H9 (cell line): ENCODE measurements around the gene ANAPC2. TPM values are rescaled to one million over a fixed set of nuclear protein-coding genes. Genes with fewer than 3 reads are reported as not detected.

Experiments
- DNase-seq: peaks from one replicate; pipeline ENCODE4 v3.0.0-alpha.2; 2017
- H2AFZ ChIP-seq: one replicate; pipeline ENCODE4 v1.6.1; 2013; ENCODE audit warnings: mild to moderate bottlenecking, low read length, control low read depth, moderate library complexity
- H2AK5ac ChIP-seq: 2 replicates; pipeline ENCODE4 v1.6.1; 2013; ENCODE audit warnings: low read length, control low read depth, mixed read lengths; ENCODE audit not compliant: insufficient read length
- H2BK120ac ChIP-seq: one replicate; pipeline ENCODE4 v1.6.1; 2013; ENCODE audit warnings: low read depth, mild to moderate bottlenecking, low read length, control low read depth, inconsistent platforms; ENCODE audit not compliant: poor library complexity, severe bottlenecking
- H2BK12ac ChIP-seq: 2 replicates; pipeline ENCODE4 v1.6.1; 2013; ENCODE audit warnings: low read length, control low read depth, mixed read lengths, low read depth; ENCODE audit not compliant: insufficient read length
- H2BK15ac ChIP-seq: 2 replicates; pipeline ENCODE4 v1.6.1; 2013; ENCODE audit warnings: low read depth, low read length, control low read depth
- H2BK20ac ChIP-seq: one replicate; pipeline ENCODE4 v1.6.1; 2013; ENCODE audit warnings: low read depth, mild to moderate bottlenecking, low read length, control low read depth, inconsistent platforms; ENCODE audit not compliant: poor library complexity, severe bottlenecking
- H2BK5ac ChIP-seq: 2 replicates; pipeline ENCODE4 v1.6.1; 2013; ENCODE audit warnings: low read length, control low read depth, mixed read lengths; ENCODE audit not compliant: insufficient read length
- H3K14ac ChIP-seq: 2 replicates; pipeline ENCODE4 v1.6.1; 2013; ENCODE audit warnings: low read length, control low read depth; ENCODE audit not compliant: insufficient read depth
- H3K18ac ChIP-seq: 2 replicates; pipeline ENCODE4 v1.6.1; 2013; ENCODE audit warnings: low read depth, mild to moderate bottlenecking, mixed read lengths, low read length, control low read depth; ENCODE audit not compliant: insufficient read length
- H3K23ac ChIP-seq: 2 replicates; pipeline ENCODE4 v1.6.1; 2013; ENCODE audit warnings: low read length, control low read depth, mixed read lengths, low read depth; ENCODE audit not compliant: insufficient read length
- H3K23me2 ChIP-seq: 2 replicates; pipeline ENCODE4 v1.6.1; 2013; ENCODE audit warnings: low read depth, mild to moderate bottlenecking, mixed read lengths, low read length, control low read depth; ENCODE audit not compliant: insufficient read length, poor library complexity, severe bottlenecking
- H3K27ac ChIP-seq: 2 replicates; pipeline ENCODE4 v1.5.1; 2013; ENCODE audit warnings: low read length, control low read depth, mixed read lengths, low read depth; ENCODE audit not compliant: insufficient read length
- H3K27me3 ChIP-seq: 2 replicates; pipeline ENCODE4 v1.6.1; 2013; ENCODE audit warnings: low read length, control low read depth, inconsistent platforms; ENCODE audit not compliant: insufficient read depth
- H3K4ac ChIP-seq: 2 replicates; pipeline ENCODE4 v1.6.1; 2013; ENCODE audit warnings: low read depth, mild to moderate bottlenecking, control low read depth, inconsistent platforms, low read length, moderate library complexity
- H3K4me1 ChIP-seq: 2 replicates; pipeline ENCODE4 v1.6.1; 2013; ENCODE audit warnings: low read length, control low read depth, inconsistent platforms; ENCODE audit not compliant: insufficient read depth
- H3K4me2 ChIP-seq: 2 replicates; pipeline ENCODE4 v1.6.1; 2013; ENCODE audit warnings: low read length, control low read depth, mixed read lengths; ENCODE audit not compliant: insufficient read length, insufficient read depth
- H3K56ac ChIP-seq: 2 replicates; pipeline ENCODE4 v1.6.1; 2013; ENCODE audit warnings: low read depth, mild to moderate bottlenecking, mixed read lengths, low read length, control low read depth; ENCODE audit not compliant: insufficient read length
- H3K79me1 ChIP-seq: 2 replicates; pipeline ENCODE4 v1.6.1; 2013; ENCODE audit warnings: low read depth, mild to moderate bottlenecking, moderate library complexity, low read length, control low read depth, inconsistent platforms; ENCODE audit not compliant: insufficient read depth, poor library complexity, severe bottlenecking
- H3K79me2 ChIP-seq: 2 replicates; pipeline ENCODE4 v1.6.1; 2013; ENCODE audit warnings: low read length, control low read depth, inconsistent platforms; ENCODE audit not compliant: insufficient read depth
- H3K9ac ChIP-seq: 2 replicates; pipeline ENCODE4 v1.6.1; 2013; ENCODE audit warnings: low read length, control low read depth, mixed read lengths; ENCODE audit not compliant: insufficient read length; ENCODE audit errors: extremely low read depth
- H3K9me3 ChIP-seq: one replicate; pipeline ENCODE4 v1.6.1; 2013; ENCODE audit warnings: low read depth, low read length, inconsistent platforms; ENCODE audit not compliant: control insufficient read depth
- H3T11ph ChIP-seq: one replicate; pipeline ENCODE4 v1.6.1; 2013; ENCODE audit warnings: mild to moderate bottlenecking, low read length, control low read depth, inconsistent platforms
- H4K20me1 ChIP-seq: one replicate; pipeline ENCODE4 v1.6.1; 2013; ENCODE audit not compliant: control insufficient read depth, insufficient read length, insufficient read depth
- H4K5ac ChIP-seq: 2 replicates; pipeline ENCODE4 v1.6.1; 2013; ENCODE audit warnings: low read depth, mild to moderate bottlenecking, mixed read lengths, low read length, control low read depth; ENCODE audit not compliant: insufficient read length
- H4K8ac ChIP-seq: replicated peaks from 2 replicates; pipeline ENCODE4 v1.6.1; 2013; ENCODE audit warnings: low read length, control low read depth, mixed read lengths, low read depth; ENCODE audit not compliant: insufficient read length
- H4K91ac ChIP-seq: 2 replicates; pipeline ENCODE4 v1.6.1; 2013; ENCODE audit warnings: low read depth, mild to moderate bottlenecking, moderate library complexity, mixed read lengths, low read length, control low read depth; ENCODE audit not compliant: insufficient read length
- H3K27ac Mint-ChIP-seq, 3 experiments: 2 replicates in 2 of 3; 3 replicates in 1 of 3; pipeline ENCODE4 v1.8.0; 2020 to 2021; ENCODE audit warnings: mixed read lengths in 3 of 3, mild to moderate bottlenecking in 1 of 3, moderate library complexity in 1 of 3
- H3K27me3 Mint-ChIP-seq: 2 replicates; pipeline ENCODE4 v1.8.0; 2021; ENCODE audit warnings: low read depth, mild to moderate bottlenecking, moderate library complexity, mixed read lengths
- H3K36me3 Mint-ChIP-seq, 3 experiments: 2 replicates in 2 of 3; 3 replicates in 1 of 3; pipeline ENCODE4 v1.8.0; 2020 to 2021; ENCODE audit warnings: low read depth in 3 of 3, mixed read lengths in 3 of 3; ENCODE audit not compliant: insufficient read depth in 1 of 3
- H3K4me1 Mint-ChIP-seq, 2 experiments: 2 replicates each; pipeline ENCODE4 v1.8.0; 2020; ENCODE audit warnings: mixed read lengths in 2 of 2
- H3K4me3 Mint-ChIP-seq, 2 experiments: 2 replicates in 1 of 2; 3 replicates in 1 of 2; pipeline ENCODE4 v1.8.0; 2020 to 2021; ENCODE audit warnings: mild to moderate bottlenecking in 2 of 2, mixed read lengths in 2 of 2, moderate library complexity in 1 of 2
- H3K9me3 Mint-ChIP-seq, 2 experiments: 2 replicates in 1 of 2; 3 replicates in 1 of 2; pipeline ENCODE4 v1.8.0; 2020; ENCODE audit warnings: mild to moderate bottlenecking in 2 of 2, mixed read lengths in 2 of 2, moderate library complexity in 1 of 2
- CTCF ChIP-seq: fragments of 200-600 bp; sonication (generic); conservative IDR thresholded peaks from 3 replicates; pipeline ENCODE4 v1.8.0; 2021; ENCODE audit warnings: antibody characterized with exemption, mild to moderate bottlenecking
- WGBS: extraction: QIAGEN DNeasy Blood & Tissue Kit; methylation state at CpG from one replicate; pipeline ENCODE4 v1.1.7; 2013; ENCODE audit warnings: missing lambda C conversion rate, low lambda C conversion rate, mixed read lengths; ENCODE audit not compliant: insufficient read length; ENCODE audit errors: extremely low coverage; 5-methylcytosine and 5-hydroxymethylcytosine counted together
- total RNA-seq: library from RNA; stranded (reverse); gene quantifications from 2 replicates; pipeline ENCODE4 v1.2.1, GENCODE V29; 2021

ANAPC2 gene
- total RNA-seq, 1 experiment from 2014 or later, result 54.8 TPM

DNA sequence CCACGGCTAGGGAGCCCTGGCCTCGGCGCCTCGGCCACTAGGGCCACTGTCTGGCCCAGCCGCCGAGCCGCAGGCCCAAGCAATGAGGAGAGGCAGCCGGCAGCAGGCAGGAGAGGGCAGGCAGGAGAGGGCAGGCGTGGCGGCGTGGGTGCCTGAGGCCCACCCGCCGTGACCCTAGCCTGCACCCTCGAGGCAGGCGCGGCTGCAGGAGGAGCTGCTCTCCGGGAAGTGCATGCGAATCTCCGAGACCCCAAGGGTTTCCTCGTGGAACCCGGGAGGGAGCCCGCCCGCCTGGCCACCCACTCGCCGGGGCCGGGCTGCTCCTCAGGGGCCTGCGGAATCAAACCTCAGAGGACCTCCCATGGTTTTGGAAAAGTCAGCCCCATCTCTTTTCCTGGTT, 40.1 kb downstream of the ANAPC2 start:
- Mint-ChIP-seq H3K36me3 (no peaks in the 10 kb centered on the region), H3K27ac (no peak overlapping the region), H3K4me3 (no peak overlapping the region), H3K27me3 (peaks cover 40% of the 10 kb centered on the region), H3K4me1 (peaks cover 0 to 11% of the 10 kb centered on the region in 2 experiments; a peak in 2 of 4 replicates), H3K9me3 (no peaks in the 10 kb centered on the region; a peak in 2 of 5 replicates)
- H2BK5ac ChIP-seq, result no peak overlapping the region
- H3K4me2 ChIP-seq, result no peak overlapping the region
- no peak overlapping the region for H2BK120ac ChIP-seq
- H2AFZ ChIP-seq, result no peak overlapping the region
- H3K23me2 ChIP-seq, result no peaks in the 10 kb centered on the region
- H3K79me1 ChIP-seq, result no peaks in the 10 kb centered on the region
- WGBS, result no CpG with 5 or more reads among the region's 27 CpGs
- no peak overlapping the region for H3K23ac ChIP-seq
- H2BK12ac ChIP-seq, result no peak overlapping the region
- no peak overlapping the region for H3K18ac ChIP-seq
- no peak overlapping the region for H3K56ac ChIP-seq
- no peak for DNase-seq
- H2BK15ac ChIP-seq, result no peak overlapping the region
- no peak overlapping the region for H4K91ac ChIP-seq
- TF ChIP-seq CTCF, result no peak
- no peak overlapping the region for H4K8ac ChIP-seq
- H4K5ac ChIP-seq, result no peak overlapping the region
- H2BK20ac ChIP-seq, result no peak overlapping the region
- no peak overlapping the region for H3K27ac ChIP-seq
- no peak overlapping the region for H2AK5ac ChIP-seq
- no peaks in the 10 kb centered on the region; the same call in 1 of the 2 replicates for H3K27me3 ChIP-seq
- no peaks in the 10 kb centered on the region for H4K20me1 ChIP-seq
- H3K79me2 ChIP-seq, result no peaks in the 10 kb centered on the region
- H3K4ac ChIP-seq, result no peak overlapping the region
- no peak overlapping the region for H3T11ph ChIP-seq
- H3K9me3 ChIP-seq, result no peaks in the 10 kb centered on the region
- no peak overlapping the region for H3K9ac ChIP-seq
- no peak overlapping the region for H3K14ac ChIP-seq
- H3K4me1 ChIP-seq, result no peaks in the 10 kb centered on the region; the same call in 1 of the 2 replicates
